Type B pancreatic cell (in vitro differentiated cells): ENCODE measurements around the gene CIRBP. TPM values are rescaled to one million over a fixed set of nuclear protein-coding genes. Genes with fewer than 3 reads are reported as not detected.
A peak's percentile ranks its signal among the peaks of the same experiment; 100 is the strongest.

ENCODE experiments used
- DNase-seq: peaks from one replicate; pipeline ENCODE4 v3.0.0; 2021; ENCODE audit warnings: mixed read lengths; ENCODE audit not compliant: unreplicated experiment; ENCODE audit errors: extremely low spot score
- H3K27ac Mint-ChIP-seq: 2 replicates; pipeline ENCODE4 v1.8.0; 2021; ENCODE audit warnings: mild to moderate bottlenecking, mixed read lengths
- H3K27me3 Mint-ChIP-seq: 2 replicates; pipeline ENCODE4 v1.8.0; 2021; ENCODE audit warnings: mixed read lengths
- H3K36me3 Mint-ChIP-seq: 2 replicates; pipeline ENCODE4 v1.8.0; 2021; ENCODE audit warnings: mixed read lengths
- H3K4me1 Mint-ChIP-seq: one replicate; pipeline ENCODE4 v1.8.0; 2021; ENCODE audit warnings: mixed read lengths; ENCODE audit not compliant: unreplicated experiment
- H3K4me3 Mint-ChIP-seq: 2 replicates; pipeline ENCODE4 v1.8.0; 2021; ENCODE audit warnings: mild to moderate bottlenecking, mixed read lengths
- H3K9me3 Mint-ChIP-seq: 2 replicates; pipeline ENCODE4 v1.8.0; 2021; ENCODE audit warnings: mixed read lengths
- CTCF ChIP-seq: fragments of 200-600 bp; sonication (generic); conservative IDR thresholded peaks from 2 replicates; pipeline ENCODE4 v1.5.0; 2021; ENCODE audit warnings: antibody characterized with exemption, mild to moderate bottlenecking
- total RNA-seq: library from RNA; stranded (reverse); gene quantifications from 2 replicates; pipeline ENCODE4 v1.2.1, GENCODE V29; 2021; ENCODE audit warnings: low replicate concordance

CIRBP gene
- total RNA-seq, 1 donor from 2014 or later = 421 TPM

- no peak for TF ChIP-seq CTCF
- H3K36me3 Mint-ChIP-seq = peaks cover 14% of the 10 kb centered on the region
- H3K27me3 Mint-ChIP-seq = no peaks in the 10 kb centered on the region
- no peak overlapping the region for H3K4me3 Mint-ChIP-seq
- DNase-seq = no peak
- no peaks in the 10 kb centered on the region for H3K9me3 Mint-ChIP-seq
- no peak overlapping the region for H3K27ac Mint-ChIP-seq
- peaks cover 15% of the 10 kb centered on the region for H3K4me1 Mint-ChIP-seq
Observed at GRCh38 chr19:1254081-1254527, 15.0 kb upstream of the CIRBP start.

GRCh38 chr19:1254530-1255185 lies 14.5 kb upstream of the CIRBP start:
- Mint-ChIP-seq H3K27me3 (no peaks in the 10 kb centered on the region), H3K27ac (peak overlapping the region; percentile 56), H3K9me3 (no peaks in the 10 kb centered on the region), H3K36me3 (peaks cover 14% of the 10 kb centered on the region), H3K4me1 (peaks cover 19% of the 10 kb centered on the region), H3K4me3 (no peak overlapping the region)
- no peak for DNase-seq
- TF ChIP-seq CTCF = no peak

GRCh38 chr19:1255186-1256161 lies 13.7 kb upstream of the CIRBP start:
- peaks cover 14% of the 10 kb centered on the region for H3K36me3 Mint-ChIP-seq
- H3K4me3 Mint-ChIP-seq = no peak overlapping the region
- H3K27ac Mint-ChIP-seq = peak overlapping the region; percentile 56

GRCh38 chr19:1256646-1257474 lies 12.3 kb upstream of the CIRBP start:
- TF ChIP-seq CTCF = no peak
- no peak for DNase-seq
- Mint-ChIP-seq H3K27me3 (no peaks in the 10 kb centered on the region), H3K27ac (peak overlapping the region; percentile 87), H3K9me3 (no peaks in the 10 kb centered on the region), H3K36me3 (peaks cover 10% of the 10 kb centered on the region), H3K4me3 (peak overlapping the region; percentile 51), H3K4me1 (peaks cover 30% of the 10 kb centered on the region)

More at GRCh38 chr19:1255186-1256161, 13.7 kb upstream of the CIRBP start:
- Mint-ChIP-seq H3K9me3 (no peaks in the 10 kb centered on the region), H3K27me3 (no peaks in the 10 kb centered on the region), H3K4me1 (peaks cover 23% of the 10 kb centered on the region)
- DNase-seq = no peak
- TF ChIP-seq CTCF = no peak

- TF ChIP-seq CTCF = no peak
- H3K27ac Mint-ChIP-seq = peak overlapping the region; percentile 96
Observed at GRCh38 chr19:1257475-1258162, 11.5 kb upstream of the CIRBP start.

More at GRCh38 chr19:1257475-1258162, 11.5 kb upstream of the CIRBP start:
- DNase-seq = no peak
- Mint-ChIP-seq H3K27me3 (no peaks in the 10 kb centered on the region), H3K4me1 (peaks cover 32% of the 10 kb centered on the region), H3K9me3 (no peaks in the 10 kb centered on the region), H3K4me3 (peak overlapping the region; percentile 51), H3K36me3 (peaks cover 10% of the 10 kb centered on the region)
